ENCODE measurements around the gene GPR173.

The GPR173 gene

GRCh38 chrX:53093748-53094581, 45.4 kb downstream of the GPR173 start, which contains the start of gene KANTR:
TSS of gene KANTR (plus strand) at chrX:53094142. CDS start at chrX:53124273, 30,131 bp downstream.
- Histone ChIP-seq H2AFZ (ENCODE audit: low read depth, low read length) (peak within 1 kb of the TSS; percentile 98), H3K4me1 (ENCODE audit: insufficient read depth, low read length) (peaks cover 27% of the 10 kb centered on the region), H3K9ac (ENCODE audit: low read depth, low read length) (peak within 1 kb of the TSS; percentile 69), H3K27me3 (ENCODE audit: insufficient read depth, low read length, poor library complexity) (no peaks in the 10 kb centered on the region), H3K9me3 (ENCODE audit: insufficient read depth, low read length, severe bottlenecking) (no peaks in the 10 kb centered on the region), H4K20me1 (ENCODE audit: insufficient read depth, low read length) (no peaks in the 10 kb centered on the region), H3K36me3 (ENCODE audit: insufficient read depth, low read length) (peaks cover 5% of the 10 kb centered on the region; the same call in 1 of the 2 replicates), H3K27ac (ENCODE audit: low read length) (peak within 1 kb of the TSS; percentile 99), H3K79me2 (ENCODE audit: insufficient read depth, low read length) (peaks cover 24% of the 10 kb centered on the region), H3K4me3 (ENCODE audit: low read depth in 1 of 2, low read length in 2 of 2) (peak within 1 kb of the TSS; percentile 49 to 78; a peak in 3 of 4 replicates), H3K4me2 (ENCODE audit: insufficient read depth, low read length) (peak within 1 kb of the TSS; percentile 96)
- peak; percentile 92 for DNase-seq
- peak; percentile 85 for ATAC-seq (ENCODE audit: insufficient read depth, low read depth)
- TF ChIP-seq CTCF (IDR thresholded peaks at IDR 0.05; ENCODE audit: borderline replicate concordance, extremely low read depth, low read length, poor library complexity, severe bottlenecking): no peak
- TF ChIP-seq EZH2 (IDR thresholded peaks at IDR 0.05; ENCODE audit: borderline replicate concordance, low read depth, low read length, severe bottlenecking): no peak

DNA sequence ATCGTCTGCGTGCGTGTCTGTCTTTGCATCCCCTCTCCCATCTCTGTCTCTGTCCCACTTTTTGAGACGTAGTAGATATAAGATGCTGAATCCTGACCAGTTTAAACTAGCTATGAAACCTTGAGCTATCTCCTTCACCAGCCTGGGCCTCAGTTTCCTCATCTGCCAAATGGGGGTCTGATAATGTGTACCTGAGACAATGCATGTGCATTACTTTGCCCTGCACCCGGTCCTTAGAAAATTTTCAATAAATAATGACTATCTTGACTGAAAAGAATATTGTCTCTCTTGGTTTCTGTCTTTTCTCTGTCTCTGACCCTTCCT, 46.0 kb downstream of the GPR173 start:
- ATAC-seq (ENCODE audit: insufficient read depth, low read depth) (no peak), DNase-seq (no peak)
- TF ChIP-seq CTCF (IDR thresholded peaks at IDR 0.05; ENCODE audit: borderline replicate concordance, extremely low read depth, low read length, poor library complexity, severe bottlenecking): no peak
- TF ChIP-seq EZH2 (IDR thresholded peaks at IDR 0.05; ENCODE audit: borderline replicate concordance, low read depth, low read length, severe bottlenecking): no peak
- H4K20me1 ChIP-seq (ENCODE audit: insufficient read depth, low read length): no peaks in the 10 kb centered on the region
- H3K27me3 ChIP-seq (ENCODE audit: insufficient read depth, low read length, poor library complexity): no peaks in the 10 kb centered on the region
- H3K4me1 ChIP-seq (ENCODE audit: insufficient read depth, low read length): peaks cover 27% of the 10 kb centered on the region
- H3K9me3 ChIP-seq (ENCODE audit: insufficient read depth, low read length, severe bottlenecking): no peaks in the 10 kb centered on the region
- peaks cover 24% of the 10 kb centered on the region for H3K79me2 ChIP-seq (ENCODE audit: insufficient read depth, low read length)
- H3K36me3 ChIP-seq (ENCODE audit: insufficient read depth, low read length): peaks cover 11% of the 10 kb centered on the region; the same call in 1 of the 2 replicates
- peak overlapping the region; percentile 49 to 78; a peak in 3 of 4 replicates for H3K4me3 ChIP-seq (ENCODE audit: low read depth in 1 of 2, low read length in 2 of 2)
- H3K4me2 ChIP-seq (ENCODE audit: insufficient read depth, low read length): peak overlapping the region; percentile 88
- H3K9ac ChIP-seq (ENCODE audit: low read depth, low read length): peak overlapping the region; percentile 65
- H2AFZ ChIP-seq (ENCODE audit: low read depth, low read length): peak overlapping the region; percentile 67
- H3K27ac ChIP-seq (ENCODE audit: low read length): peak overlapping the region; percentile 79

DNA sequence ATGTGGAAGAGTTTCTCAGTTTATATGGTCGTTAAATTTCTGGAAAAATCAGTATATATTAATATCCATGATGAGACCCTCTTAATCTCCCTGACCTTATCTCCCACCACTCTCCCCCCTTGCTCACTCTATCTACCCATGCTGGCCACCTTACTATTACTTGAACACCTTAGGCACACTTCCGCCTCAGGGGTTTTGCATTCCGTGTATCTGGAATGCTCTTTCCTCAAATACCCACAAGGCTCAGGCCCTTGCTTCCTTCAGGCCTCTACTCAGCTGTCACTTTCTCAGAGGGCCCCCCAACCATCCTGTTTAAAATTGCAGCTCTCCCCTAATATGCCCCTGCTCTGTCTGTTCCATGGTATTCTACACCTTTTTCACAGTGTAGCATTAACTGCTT, 47.2 kb downstream of the GPR173 start:
- no peaks in the 10 kb centered on the region for H3K9me3 ChIP-seq (ENCODE audit: insufficient read depth, low read length, severe bottlenecking)
- H3K36me3 ChIP-seq (ENCODE audit: insufficient read depth, low read length): peaks cover 14% of the 10 kb centered on the region; the same call in 1 of the 2 replicates
- DNase-seq (no peak), ATAC-seq (ENCODE audit: insufficient read depth, low read depth) (no peak)
- H3K4me3 ChIP-seq (ENCODE audit: low read depth in 1 of 2, low read length in 2 of 2): no peak overlapping the region
- peaks cover 24% of the 10 kb centered on the region for H3K79me2 ChIP-seq (ENCODE audit: insufficient read depth, low read length)
- H3K27ac ChIP-seq (ENCODE audit: low read length): no peak overlapping the region
- no peak overlapping the region for H3K9ac ChIP-seq (ENCODE audit: low read depth, low read length)
- TF ChIP-seq EZH2 (IDR thresholded peaks at IDR 0.05; ENCODE audit: borderline replicate concordance, low read depth, low read length, severe bottlenecking) (no peak), CTCF (IDR thresholded peaks at IDR 0.05; ENCODE audit: borderline replicate concordance, extremely low read depth, low read length, poor library complexity, severe bottlenecking) (no peak)
- H4K20me1 ChIP-seq (ENCODE audit: insufficient read depth, low read length): no peaks in the 10 kb centered on the region
- H3K27me3 ChIP-seq (ENCODE audit: insufficient read depth, low read length, poor library complexity): no peaks in the 10 kb centered on the region
- H3K4me2 ChIP-seq (ENCODE audit: insufficient read depth, low read length): peak overlapping the region; percentile 88
- no peak overlapping the region for H2AFZ ChIP-seq (ENCODE audit: low read depth, low read length)
- peaks cover 27% of the 10 kb centered on the region for H3K4me1 ChIP-seq (ENCODE audit: insufficient read depth, low read length)

All from DND-41 (cell line).